GM13976 (cell line): Measurements from ENCODE around the gene SP6.

Source experiments
- DNase-seq: peaks from one replicate; pipeline ENCODE4 v3.0.0; 2012; ENCODE audit warnings: low spot score
- CTCF ChIP-seq: IDR thresholded peaks from 2 replicates; pipeline ENCODE4 v1.5.1; 2012; ENCODE audit warnings: borderline replicate concordance, mild to moderate bottlenecking; ENCODE audit not compliant: insufficient read depth; ENCODE audit errors: extremely low read depth, missing control alignments, control extremely low read depth
- in situ Hi-C: fragments of 300-500 bp; cut with MboI; formaldehyde crosslinking; loops from one replicate; pipeline ENCODE4 v1.12.0; 2022; ENCODE audit warnings: low sequenced_read_pairs, mixed read lengths, inconsistent platforms; ENCODE audit not compliant: unreplicated experiment

The SP6 gene

DNA sequence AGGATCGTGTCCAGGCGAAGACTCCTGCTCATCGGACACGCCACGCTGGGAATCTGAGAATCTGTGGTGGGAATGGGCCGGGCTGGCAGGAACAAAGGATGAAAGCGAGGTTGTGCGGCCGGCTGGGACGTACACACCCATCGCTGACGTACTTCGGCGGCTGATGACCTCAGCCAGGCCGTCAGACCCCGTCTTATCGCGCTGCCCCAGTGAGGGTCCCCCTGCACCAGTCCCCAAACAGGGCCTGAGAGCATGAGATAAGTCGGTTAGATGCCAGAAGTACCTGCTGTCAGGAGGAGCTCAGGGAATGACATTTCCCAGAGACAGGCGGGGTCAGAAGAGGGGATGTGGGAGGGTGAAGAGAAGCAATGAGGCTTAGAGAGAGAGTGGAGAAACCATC lies 16.0 kb upstream of the SP6 start:
- in situ Hi-C loops = no loop called here
- no peak for TF ChIP-seq CTCF
- no peak for DNase-seq

GRCh38 chr17:47864791-47865216 lies 13.8 kb upstream of the SP6 start:
- in situ Hi-C loops = no loop called here
- no peak for TF ChIP-seq CTCF
- DNase-seq = no peak

- DNase-seq = no peak
- TF ChIP-seq CTCF = no peak
- in situ Hi-C loops = no loop called here
These were observed 11.9 kb upstream of the SP6 start for GRCh38 chr17:47862621-47863440.

DNA sequence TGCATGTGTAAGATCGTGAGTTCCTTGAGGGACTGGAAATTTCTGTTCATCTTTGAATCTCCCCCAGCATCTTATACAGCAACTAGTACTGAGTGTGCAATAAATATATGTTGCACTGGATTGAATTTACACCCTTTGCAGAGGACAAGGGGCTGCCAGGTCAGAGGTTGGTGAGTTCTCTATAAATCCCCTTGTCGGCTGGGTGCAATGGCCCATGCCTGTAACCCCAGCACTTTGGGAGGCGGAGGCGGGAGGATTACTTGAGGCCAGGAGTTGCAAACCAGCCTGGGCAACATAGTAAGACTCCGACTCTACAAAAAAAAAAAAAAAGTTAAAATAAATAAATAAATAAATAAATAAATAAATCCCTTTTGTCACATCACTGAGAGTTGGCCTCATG lies 9.4 kb upstream of the SP6 start:
- no peak for TF ChIP-seq CTCF
- in situ Hi-C loops = no loop called here
- DNase-seq = no peak

GRCh38 chr17:47857551-47858455 lies 6.8 kb upstream of the SP6 start:
- DNase-seq = no peak
- no peak for TF ChIP-seq CTCF
- in situ Hi-C loops = no loop called here

GRCh38 chr17:47856830-47857229 lies 5.9 kb upstream of the SP6 start:
- no peak for TF ChIP-seq CTCF
- in situ Hi-C loops = no loop called here
- DNase-seq = no peak
